Islet of Langerhans (tissue), 1 donor: ENCODE measurements around the gene PRKG1.

Experiments
- FAIRE-seq: peaks from one replicate; lab custom pipeline; 2011; peaks lifted over from hg19 to GRCh38; lab: Jason Lieb, UNC

The PRKG1 gene

GRCh38 chr10:51076299-51076841 is 2.1 kb downstream of the PRKG1 start:
- no peak for FAIRE-seq

GRCh38 chr10:51077074-51077473 is 2.8 kb downstream of the PRKG1 start:
- no peak for FAIRE-seq

- no peak for FAIRE-seq
Measured at GRCh38 chr10:51077507-51077906, 3.2 kb downstream of the PRKG1 start.

- no peak for FAIRE-seq
Measured at GRCh38 chr10:51079331-51079730, 5.0 kb downstream of the PRKG1 start.

- FAIRE-seq = no peak
Measured at GRCh38 chr10:51079766-51080165, 5.5 kb downstream of the PRKG1 start.

GRCh38 chr10:51080311-51081006 is 6.2 kb downstream of the PRKG1 start:
- FAIRE-seq = no peak

- no peak for FAIRE-seq
Measured at GRCh38 chr10:51082857-51083256, 8.6 kb downstream of the PRKG1 start.

GRCh38 chr10:51083356-51083853 is 9.1 kb downstream of the PRKG1 start:
- no peak for FAIRE-seq

- no peak for FAIRE-seq
Measured at GRCh38 chr10:51085204-51085603, 10.9 kb downstream of the PRKG1 start.

GRCh38 chr10:51086710-51087109 is 12.4 kb downstream of the PRKG1 start:
- FAIRE-seq = no peak

- FAIRE-seq = no peak
Measured at GRCh38 chr10:51087114-51087513, 12.8 kb downstream of the PRKG1 start.

- no peak for FAIRE-seq
Measured at GRCh38 chr10:51090190-51090589, 15.9 kb downstream of the PRKG1 start.

- FAIRE-seq = no peak
Measured at GRCh38 chr10:51092402-51092801, 18.1 kb downstream of the PRKG1 start.

GRCh38 chr10:51095444-51095843 is 21.2 kb downstream of the PRKG1 start:
- no peak for FAIRE-seq

- FAIRE-seq = no peak
Measured at GRCh38 chr10:51097546-51097945, 23.3 kb downstream of the PRKG1 start.

GRCh38 chr10:51100221-51100620 is 25.9 kb downstream of the PRKG1 start:
- no peak for FAIRE-seq

- FAIRE-seq = no peak
Measured at GRCh38 chr10:51103554-51104217, 29.4 kb downstream of the PRKG1 start.

GRCh38 chr10:51106311-51106945 is 32.1 kb downstream of the PRKG1 start:
- no peak for FAIRE-seq

- FAIRE-seq = no peak
Measured at GRCh38 chr10:51108406-51108805, 34.1 kb downstream of the PRKG1 start.

- no peak for FAIRE-seq
Measured at GRCh38 chr10:51109801-51110533, 35.7 kb downstream of the PRKG1 start.

GRCh38 chr10:51112013-51112412 is 37.7 kb downstream of the PRKG1 start:
- FAIRE-seq = no peak

GRCh38 chr10:51113007-51113406 is 38.7 kb downstream of the PRKG1 start:
- FAIRE-seq = no peak
